Fibroblast of lung (primary cell): ENCODE data around the gene PAQR7. TPM values are rescaled to one million over a fixed set of nuclear protein-coding genes. Genes with fewer than 3 reads are reported as not detected.
A peak's percentile ranks its signal among the peaks of the same experiment; 100 is the strongest.

ENCODE experiments used
- DNase-seq, 2 donors: peaks; one replicate each; pipeline versions ENCODE4 v3.0.0 to v3.0.0-alpha.2; 2010; ENCODE audit warnings: low read depth in 2 of 2
- H2AFZ ChIP-seq: 2 replicates; pipeline ENCODE4 v1.5.1; 2012; ENCODE audit warnings: low read length, control low read depth, inconsistent platforms
- H3K27ac ChIP-seq: 2 replicates; pipeline ENCODE4 v1.5.1; 2011; ENCODE audit warnings: low read length, control low read depth; ENCODE audit not compliant: insufficient read depth
- H3K27me3 ChIP-seq: 2 replicates; pipeline ENCODE4 v1.5.1; 2011; ENCODE audit warnings: mild to moderate bottlenecking, low read length; ENCODE audit not compliant: control insufficient read depth, insufficient read depth
- H3K36me3 ChIP-seq: 2 replicates; pipeline ENCODE4 v1.5.1; 2011; ENCODE audit warnings: low read length; ENCODE audit not compliant: control insufficient read depth, insufficient read depth
- H3K4me1 ChIP-seq: 2 replicates; pipeline ENCODE4 v1.5.1; 2011; ENCODE audit warnings: low read length; ENCODE audit not compliant: control insufficient read depth, insufficient read depth; ENCODE audit errors: extremely low read depth
- H3K4me2 ChIP-seq: 2 replicates; pipeline ENCODE4 v1.5.1; 2011; ENCODE audit warnings: low read length, control low read depth; ENCODE audit not compliant: insufficient read depth; ENCODE audit errors: extremely low read depth
- H3K4me3 ChIP-seq, 4 experiments: fragments of 200-600 bp in 1 of 4; sonication (generic) in 1 of 4; replicated peaks in 1 of 4; 2 replicates each; pipeline ENCODE4 v1.5.1; 2011 to 2016; ENCODE audit warnings: low read length in 4 of 4, low read depth in 3 of 4, mild to moderate bottlenecking in 3 of 4, control low read depth in 2 of 4, inconsistent platforms in 1 of 4, mixed read lengths in 1 of 4; ENCODE audit not compliant: insufficient read depth in 1 of 4; ENCODE audit errors: control extremely low read depth in 1 of 4
- H3K79me2 ChIP-seq: 2 replicates; pipeline ENCODE4 v1.5.1; 2012; ENCODE audit warnings: mild to moderate bottlenecking, low read length, inconsistent platforms; ENCODE audit not compliant: control insufficient read depth, insufficient read depth
- H3K9ac ChIP-seq: 2 replicates; pipeline ENCODE4 v1.5.1; 2011; ENCODE audit warnings: mild to moderate bottlenecking, low read length, control low read depth; ENCODE audit not compliant: insufficient read depth
- H3K9me3 ChIP-seq: 2 replicates; pipeline ENCODE4 v1.5.1; 2012; ENCODE audit warnings: low read depth, low read length; ENCODE audit not compliant: control insufficient read depth, insufficient read depth
- H4K20me1 ChIP-seq: 2 replicates; pipeline ENCODE4 v1.5.1; 2011; ENCODE audit warnings: low read length; ENCODE audit not compliant: control insufficient read depth, insufficient read depth; ENCODE audit errors: extremely low read depth
- EZH2 ChIP-seq: IDR thresholded peaks from 2 replicates; pipeline ENCODE4 v1.5.1; 2012; ENCODE audit warnings: low read length, control low read depth, mild to moderate bottlenecking; ENCODE audit errors: missing control alignments
- polyA plus RNA-seq, 2 donors: library from polyadenylated mRNA; depleted of rRNA in 1 of 2; stranded (reverse) in 1 of 2; unstranded in 1 of 2; fragments of >200 nt; gene quantifications; 2 replicates each; pipeline ENCODE4 v1.2.1, GENCODE V29; 2011 to 2012; ENCODE audit warnings: missing spikeins in 1 of 2
- total RNA-seq: library from RNA; depleted of rRNA; stranded (reverse); fragments of >200 nt; gene quantifications from 2 replicates; pipeline ENCODE4 v1.2.1, GENCODE V29; 2014
- TF ChIP-seq, protein P1 (sequence below), 2 donors: IDR thresholded peaks in 1 of 2; conservative IDR thresholded peaks in 1 of 2; 1 replicate in 1 of 2; 2 replicates in 1 of 2; pipeline ENCODE4 v1.5.1; 2011 to 2012; ENCODE audit warnings: low read length in 2 of 2, control low read depth in 1 of 2, inconsistent platforms in 1 of 2, low read depth in 1 of 2, mild to moderate bottlenecking in 1 of 2

The PAQR7 gene
- total and polyA plus RNA-seq, 2 donors (not counting 1 experiment from before 2014, with no cell fraction given), result 12.8 to 15.9 TPM

DNA sequence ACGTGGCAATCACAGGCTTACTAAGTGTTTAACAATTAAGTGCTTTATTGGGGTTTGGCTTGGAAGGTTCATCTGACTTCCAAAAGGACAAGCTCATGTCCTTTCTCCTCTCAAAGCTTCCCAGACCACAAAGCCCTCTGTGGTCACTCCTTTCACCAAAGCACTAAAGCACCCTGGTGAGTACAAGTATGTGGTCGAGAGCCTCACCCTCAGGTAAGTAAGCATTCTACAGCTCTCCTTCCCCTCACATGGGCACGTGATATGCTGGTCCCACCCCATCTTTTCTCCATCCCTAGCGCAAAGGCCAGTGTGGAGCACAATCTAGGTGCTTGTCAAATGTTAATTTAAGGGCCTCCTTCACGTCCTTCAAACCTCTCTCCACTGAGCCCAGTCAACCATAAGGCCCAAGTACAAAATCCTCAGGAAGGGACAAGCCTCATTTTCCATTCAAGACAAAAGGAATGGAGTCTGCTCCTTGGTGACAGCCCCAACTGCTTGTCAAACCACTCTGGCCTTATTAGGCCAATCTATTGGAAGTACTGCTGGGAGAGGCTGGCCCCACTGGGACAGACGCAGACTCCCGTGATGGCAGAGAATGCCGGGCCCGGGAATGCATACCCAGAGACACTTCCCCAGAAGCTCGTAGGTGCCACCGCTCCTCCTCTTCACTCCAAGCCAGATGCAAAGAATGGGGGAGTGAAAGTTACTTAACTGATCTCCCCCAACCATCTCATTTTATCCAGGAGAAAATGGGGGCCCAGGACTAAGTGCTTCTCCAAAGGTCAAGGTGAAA lies 22.9 kb upstream of the PAQR7 start:
- no peak overlapping the region for H3K4me2 ChIP-seq
- no peaks in the 10 kb centered on the region for H3K27me3 ChIP-seq
- peaks cover 5% of the 10 kb centered on the region for H3K4me1 ChIP-seq
- peaks cover 19% of the 10 kb centered on the region for H3K79me2 ChIP-seq
- peaks cover 3% of the 10 kb centered on the region for H3K36me3 ChIP-seq
- no peak for DNase-seq
- H3K9ac ChIP-seq, result no peak overlapping the region
- H2AFZ ChIP-seq, result no peak overlapping the region
- TF ChIP-seq EZH2, result no peak
- TF ChIP-seq, protein P1, sequence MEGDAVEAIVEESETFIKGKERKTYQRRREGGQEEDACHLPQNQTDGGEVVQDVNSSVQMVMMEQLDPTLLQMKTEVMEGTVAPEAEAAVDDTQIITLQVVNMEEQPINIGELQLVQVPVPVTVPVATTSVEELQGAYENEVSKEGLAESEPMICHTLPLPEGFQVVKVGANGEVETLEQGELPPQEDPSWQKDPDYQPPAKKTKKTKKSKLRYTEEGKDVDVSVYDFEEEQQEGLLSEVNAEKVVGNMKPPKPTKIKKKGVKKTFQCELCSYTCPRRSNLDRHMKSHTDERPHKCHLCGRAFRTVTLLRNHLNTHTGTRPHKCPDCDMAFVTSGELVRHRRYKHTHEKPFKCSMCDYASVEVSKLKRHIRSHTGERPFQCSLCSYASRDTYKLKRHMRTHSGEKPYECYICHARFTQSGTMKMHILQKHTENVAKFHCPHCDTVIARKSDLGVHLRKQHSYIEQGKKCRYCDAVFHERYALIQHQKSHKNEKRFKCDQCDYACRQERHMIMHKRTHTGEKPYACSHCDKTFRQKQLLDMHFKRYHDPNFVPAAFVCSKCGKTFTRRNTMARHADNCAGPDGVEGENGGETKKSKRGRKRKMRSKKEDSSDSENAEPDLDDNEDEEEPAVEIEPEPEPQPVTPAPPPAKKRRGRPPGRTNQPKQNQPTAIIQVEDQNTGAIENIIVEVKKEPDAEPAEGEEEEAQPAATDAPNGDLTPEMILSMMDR (conservative IDR thresholded peaks at IDR 0.05 in 1 of 2, IDR thresholded peaks at IDR 0.05 in 1 of 2; ENCODE audit: low read depth in 1 of 2, low read length in 2 of 2), result no peak
- no peaks in the 10 kb centered on the region for H3K9me3 ChIP-seq
- no peaks in the 10 kb centered on the region for H4K20me1 ChIP-seq
- H3K4me3 ChIP-seq, result no peak overlapping the region
- no peak overlapping the region for H3K27ac ChIP-seq

DNA sequence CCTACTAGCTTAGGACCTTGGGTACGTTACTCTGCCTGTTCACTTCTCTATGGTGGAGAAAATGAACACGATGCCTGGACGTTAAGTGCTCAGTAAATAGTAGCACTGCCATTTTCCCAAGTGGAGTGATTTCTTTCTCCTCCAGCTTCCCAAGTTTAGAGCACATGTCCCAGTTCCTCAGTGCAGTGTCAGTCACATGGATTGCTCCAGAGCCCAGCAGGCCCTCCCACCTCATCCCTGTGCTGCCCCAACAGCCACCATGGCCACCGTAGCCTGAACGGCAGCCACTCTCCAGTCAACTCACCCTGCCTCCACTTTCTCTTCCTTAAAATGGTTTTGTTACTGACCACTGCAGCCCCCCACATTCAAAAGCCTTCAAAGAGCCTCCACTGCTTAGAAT lies 22.2 kb upstream of the PAQR7 start:
- Histone ChIP-seq H4K20me1 (no peaks in the 10 kb centered on the region), H3K36me3 (peaks cover 1% of the 10 kb centered on the region), H3K4me3 (no peak overlapping the region), H3K27ac (no peak overlapping the region), H3K79me2 (peaks cover 12% of the 10 kb centered on the region), H3K4me1 (peaks cover 11% of the 10 kb centered on the region), H3K9ac (no peak overlapping the region), H3K27me3 (no peaks in the 10 kb centered on the region), H2AFZ (no peak overlapping the region), H3K9me3 (no peaks in the 10 kb centered on the region), H3K4me2 (no peak overlapping the region)
- DNase-seq, result no peak
- no peak for TF ChIP-seq EZH2
- TF ChIP-seq, protein P1 (conservative IDR thresholded peaks at IDR 0.05 in 1 of 2, IDR thresholded peaks at IDR 0.05 in 1 of 2; ENCODE audit: low read depth in 1 of 2, low read length in 2 of 2), result no peak

DNA sequence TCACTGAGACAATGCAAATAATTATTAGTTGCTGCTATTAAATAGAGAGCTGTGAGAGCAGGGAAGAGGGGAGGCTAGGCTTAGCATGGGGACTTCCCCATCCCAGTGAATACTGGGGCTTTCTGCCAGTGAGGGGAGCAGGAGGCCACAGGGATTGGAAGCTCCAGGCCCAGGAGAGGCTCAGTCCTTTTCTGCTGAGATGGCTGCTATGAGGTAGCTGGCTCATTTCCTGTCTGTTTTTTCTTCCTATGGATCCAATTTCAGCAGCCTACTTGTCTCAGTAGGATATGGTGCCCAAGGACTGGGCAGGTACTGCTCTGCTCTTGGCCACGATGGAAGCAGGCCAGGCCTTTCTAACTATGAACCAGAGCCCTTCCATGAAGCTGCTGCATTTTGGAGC lies 20.8 kb upstream of the PAQR7 start:
- Histone ChIP-seq H3K27ac (no peak overlapping the region), H3K79me2 (peaks cover 4% of the 10 kb centered on the region), H3K9ac (no peak overlapping the region), H3K4me2 (no peak overlapping the region), H4K20me1 (no peaks in the 10 kb centered on the region), H3K9me3 (no peaks in the 10 kb centered on the region), H3K36me3 (peaks cover 1% of the 10 kb centered on the region), H3K4me3 (no peak overlapping the region), H3K4me1 (peaks cover 20% of the 10 kb centered on the region), H3K27me3 (no peaks in the 10 kb centered on the region), H2AFZ (no peak overlapping the region)
- TF ChIP-seq EZH2, result no peak
- TF ChIP-seq, protein P1 (conservative IDR thresholded peaks at IDR 0.05 in 1 of 2, IDR thresholded peaks at IDR 0.05 in 1 of 2; ENCODE audit: low read depth in 1 of 2, low read length in 2 of 2), result no peak
- peak in 1 of 2 donors; percentile 59 for DNase-seq
